A549 (cell line): ENCODE results near the gene MYO10.

Experiments used
- CTCF ChIP-seq: fragments of >200 bp; sonication (Bioruptor Twin); formaldehyde crosslinking; IDR thresholded peaks from 3 replicates; pipeline ENCODE4 v1.5.1; 2016
- EP300 ChIP-seq, 2 experiments: fragments of >200 bp; sonication (Bioruptor Twin); formaldehyde crosslinking; IDR thresholded peaks; 2 replicates in 1 of 2; 3 replicates in 1 of 2; pipeline ENCODE4 v1.6.1; 2016 to 2017
- HDAC2 ChIP-seq: fragments of 200-600 bp; sonication (generic); IDR thresholded peaks from 2 replicates; pipeline ENCODE4 v1.6.1; 2016
- KDM1A ChIP-seq: fragments of 200-600 bp; sonication (generic); IDR thresholded peaks from 2 replicates; pipeline ENCODE4 v1.6.1; 2016; ENCODE audit warnings: low read depth, mild to moderate bottlenecking
- NPAS2 ChIP-seq: fragments of 250-450 bp; sonication (Bioruptor Pico); IDR thresholded peaks from 2 replicates; pipeline ENCODE4 v1.8.0; 2022; ENCODE audit warnings: mild to moderate bottlenecking, moderate library complexity, borderline replicate concordance
- POLR2A ChIP-seq: IDR thresholded peaks from 2 replicates; pipeline ENCODE4 v1.6.1; 2012; ENCODE audit warnings: mild to moderate bottlenecking, low read length
- RCOR1 ChIP-seq: fragments of 150-350 bp; IDR thresholded peaks from 2 replicates; pipeline ENCODE4 v1.6.1; 2014; ENCODE audit warnings: antibody characterized with exemption, low read length, low read depth
- RNF2 ChIP-seq: fragments of 200-600 bp; sonication (generic); IDR thresholded peaks from 2 replicates; pipeline ENCODE4 v1.6.1; 2016; ENCODE audit warnings: low read depth, mild to moderate bottlenecking, antibody characterized with exemption, moderate library complexity, borderline replicate concordance
- SREBF2 ChIP-seq: fragments of 450-650 bp; IDR thresholded peaks from 2 replicates; pipeline ENCODE4 v1.6.1; 2014; ENCODE audit warnings: mild to moderate bottlenecking, moderate library complexity

DNA sequence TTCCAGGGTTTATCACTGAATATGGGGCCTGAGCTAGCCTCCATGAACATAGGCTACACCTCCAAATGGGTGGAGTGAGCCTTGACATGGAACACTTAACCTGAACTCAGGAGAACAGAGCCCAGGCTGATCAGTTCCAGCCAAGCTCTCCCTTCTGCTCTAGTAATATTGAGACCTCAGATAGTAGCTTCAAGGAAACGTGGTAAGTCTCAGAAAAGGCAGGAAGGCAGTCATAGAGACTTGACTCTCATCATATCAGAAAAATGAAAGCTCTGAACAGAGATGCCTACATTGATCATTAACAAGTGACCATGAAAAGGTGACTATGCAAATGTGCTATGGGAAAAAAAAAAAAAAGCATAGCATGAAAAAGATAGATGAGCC, 40.5 kb upstream of the MYO10 start:
- no peak for TF ChIP-seq RCOR1
- no peak for TF ChIP-seq CTCF
- TF ChIP-seq SREBF2 = no peak
- TF ChIP-seq KDM1A = no peak
- no peak for TF ChIP-seq RNF2
- TF ChIP-seq HDAC2 = no peak
- TF ChIP-seq POLR2A = no peak
- TF ChIP-seq EP300 (IDR thresholded peaks at IDR 0.05) = no peak
- TF ChIP-seq NPAS2 (CRISPR knock-in tag) = no peak
